GM23248 (cell line): ENCODE measurements around the gene KLHL30. TPM values are rescaled to one million over a fixed set of nuclear protein-coding genes. Genes with fewer than 3 reads are reported as not detected.

Experiments
- DNase-seq: peaks from one replicate; pipeline ENCODE4 v3.0.0-alpha.2; 2015
- H2AFZ ChIP-seq: fragments of 200-600 bp; sonication (generic); 2 replicates; pipeline ENCODE4 v1.6.1; 2016; ENCODE audit warnings: antibody characterized with exemption
- H3F3A ChIP-seq: fragments of 200-600 bp; sonication (generic); 2 replicates; pipeline ENCODE4 v1.6.1; 2016; ENCODE audit warnings: mild to moderate bottlenecking, antibody characterized with exemption, mixed run types; ENCODE audit not compliant: insufficient read depth
- H3K27ac ChIP-seq: fragments of 200-600 bp; sonication (generic); 2 replicates; pipeline ENCODE4 v1.5.1; 2016; ENCODE audit warnings: mild to moderate bottlenecking
- H3K27me3 ChIP-seq: fragments of 200-600 bp; sonication (generic); replicated peaks from 2 replicates; pipeline ENCODE4 v1.6.1; 2016; ENCODE audit warnings: mild to moderate bottlenecking; ENCODE audit not compliant: insufficient read depth
- H3K36me3 ChIP-seq: fragments of 200-600 bp; sonication (generic); 2 replicates; pipeline ENCODE4 v1.6.1; 2016; ENCODE audit warnings: low read depth, mild to moderate bottlenecking
- H3K4me1 ChIP-seq: fragments of 200-600 bp; sonication (generic); 2 replicates; pipeline ENCODE4 v1.6.1; 2016; ENCODE audit warnings: mild to moderate bottlenecking; ENCODE audit not compliant: insufficient read depth
- H3K4me2 ChIP-seq: fragments of 200-600 bp; sonication (generic); one replicate; pipeline ENCODE4 v1.6.1; 2016; ENCODE audit warnings: mild to moderate bottlenecking; ENCODE audit not compliant: unreplicated experiment
- H3K4me3 ChIP-seq: fragments of 200-600 bp; sonication (generic); 2 replicates; pipeline ENCODE4 v1.5.1; 2016; ENCODE audit warnings: mild to moderate bottlenecking
- H3K79me2 ChIP-seq: fragments of 200-600 bp; sonication (generic); 2 replicates; pipeline ENCODE4 v1.6.1; 2016; ENCODE audit warnings: mild to moderate bottlenecking; ENCODE audit not compliant: insufficient read depth
- H3K9ac ChIP-seq: fragments of 200-600 bp; sonication (generic); 2 replicates; pipeline ENCODE4 v1.6.1; 2016; ENCODE audit warnings: mild to moderate bottlenecking
- H3K9me2 ChIP-seq: fragments of 200-600 bp; sonication (generic); 2 replicates; pipeline ENCODE4 v1.6.1; 2016; ENCODE audit warnings: mixed run types, mild to moderate bottlenecking, moderate library complexity; ENCODE audit not compliant: insufficient read depth
- H3K9me3 ChIP-seq: fragments of 200-600 bp; sonication (generic); one replicate; pipeline ENCODE4 v1.6.1; 2017; ENCODE audit warnings: low read depth
- H4K20me1 ChIP-seq: fragments of 200-600 bp; sonication (generic); 2 replicates; pipeline ENCODE4 v1.6.0; 2016; ENCODE audit not compliant: insufficient read depth
- EZH2 ChIP-seq: fragments of 200-600 bp; sonication (generic); IDR thresholded peaks from 2 replicates; pipeline ENCODE4 v1.6.1; 2018; ENCODE audit warnings: antibody characterized with exemption, mild to moderate bottlenecking; ENCODE audit not compliant: insufficient read depth, poor library complexity, severe bottlenecking
- EZH2phosphoT487 ChIP-seq: fragments of 200-600 bp; sonication (generic); IDR thresholded peaks from 2 replicates; pipeline ENCODE4 v1.6.1; 2018; ENCODE audit warnings: antibody characterized with exemption, moderate library complexity, mild to moderate bottlenecking, low read depth; ENCODE audit not compliant: insufficient read depth
- WGBS, 2 experiments: methylation state at CpG; one replicate each; pipeline ENCODE4 v1.1.6; 2015 to 2017; ENCODE audit warnings: low lambda C conversion rate in 2 of 2, low coverage in 1 of 2; ENCODE audit errors: missing lambda C conversion rate in 2 of 2; 5-methylcytosine and 5-hydroxymethylcytosine counted together
- in situ Hi-C: fragments of 300-500 bp; cut with MboI; formaldehyde crosslinking; loops from 2 replicates; pipeline ENCODE4 v1.15.0; 2020
- polyA plus RNA-seq: library from polyadenylated mRNA; unstranded; fragments of >200 nt; fragmentation: Nextera tagmentation; extraction: Ambion mirVana; gene quantifications from 2 replicates; pipeline ENCODE4 v1.2.1, GENCODE V29; 2016
- total RNA-seq: library from RNA; depleted of rRNA; stranded (reverse); fragments of >200 nt; shearing (Covaris generic); gene quantifications from 2 replicates; pipeline ENCODE4 v1.2.3, GENCODE V29; 2014

KLHL30 gene
- total and polyA plus RNA-seq, 2 experiments from 2014 or later: 0.05 to 0.11 TPM

DNA sequence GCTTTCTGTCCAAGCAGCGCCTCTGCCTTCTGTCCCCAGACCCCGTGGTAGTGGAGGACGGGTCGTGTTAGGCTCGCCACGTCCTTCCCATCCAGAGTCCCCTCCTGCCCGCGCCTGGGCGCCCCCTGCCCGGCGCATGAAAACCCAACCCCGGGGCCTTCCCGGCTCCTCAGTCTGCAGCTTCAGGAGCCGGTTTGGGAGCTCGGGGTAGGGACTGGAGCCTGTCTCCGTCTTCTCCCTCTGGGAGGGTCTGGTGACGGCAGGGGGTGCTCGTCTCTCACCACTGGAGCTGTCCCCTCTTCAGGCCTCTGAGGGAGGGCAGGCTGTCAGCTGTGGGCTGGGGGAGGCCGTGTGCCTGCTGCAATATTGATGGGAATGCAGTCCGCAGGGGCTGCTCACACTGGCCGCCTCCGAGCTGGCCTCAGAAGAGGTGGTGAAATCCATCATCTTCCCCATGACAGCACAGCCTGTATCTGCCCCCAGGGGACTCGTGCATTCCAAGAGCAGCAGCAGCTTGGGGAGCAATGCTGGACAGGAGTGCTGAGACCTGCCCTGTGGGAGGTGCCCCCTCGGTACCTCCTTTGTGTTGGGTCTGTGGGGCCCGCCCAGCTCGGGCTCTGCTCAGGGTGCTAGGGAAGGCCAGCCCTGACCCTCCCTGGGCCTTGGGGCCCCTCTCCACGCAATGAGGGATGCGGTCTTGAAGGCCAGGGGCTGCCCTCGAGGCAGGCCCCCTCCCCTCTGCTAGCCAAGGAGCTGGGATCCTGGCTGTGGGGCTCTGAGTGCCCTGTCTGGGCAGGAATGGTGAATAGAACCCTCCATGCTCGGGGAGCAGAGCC is 17.8 kb upstream of the KLHL30 start:
- DNase-seq: no peak
- no peaks in the 10 kb centered on the region for H3K79me2 ChIP-seq
- H3K36me3 ChIP-seq: no peaks in the 10 kb centered on the region
- TF ChIP-seq EZH2: no peak
- TF ChIP-seq EZH2phosphoT487: no peak
- no peak overlapping the region for H3K27ac ChIP-seq
- no peak overlapping the region for H3K4me2 ChIP-seq
- no peak overlapping the region for H3K4me3 ChIP-seq
- H4K20me1 ChIP-seq: no peaks in the 10 kb centered on the region
- H2AFZ ChIP-seq: no peak overlapping the region
- H3K27me3 ChIP-seq: no peaks in the 10 kb centered on the region
- H3K9ac ChIP-seq: no peak overlapping the region
- H3F3A ChIP-seq: no peaks in the 10 kb centered on the region
- no peaks in the 10 kb centered on the region for H3K4me1 ChIP-seq
- no peaks in the 10 kb centered on the region for H3K9me3 ChIP-seq
- no peaks in the 10 kb centered on the region for H3K9me2 ChIP-seq
- 32 to 36% methylated on average over 29 to 30 of the region's 30 CpGs for WGBS, 2 experiments
- in situ Hi-C loops: no loop called here

DNA sequence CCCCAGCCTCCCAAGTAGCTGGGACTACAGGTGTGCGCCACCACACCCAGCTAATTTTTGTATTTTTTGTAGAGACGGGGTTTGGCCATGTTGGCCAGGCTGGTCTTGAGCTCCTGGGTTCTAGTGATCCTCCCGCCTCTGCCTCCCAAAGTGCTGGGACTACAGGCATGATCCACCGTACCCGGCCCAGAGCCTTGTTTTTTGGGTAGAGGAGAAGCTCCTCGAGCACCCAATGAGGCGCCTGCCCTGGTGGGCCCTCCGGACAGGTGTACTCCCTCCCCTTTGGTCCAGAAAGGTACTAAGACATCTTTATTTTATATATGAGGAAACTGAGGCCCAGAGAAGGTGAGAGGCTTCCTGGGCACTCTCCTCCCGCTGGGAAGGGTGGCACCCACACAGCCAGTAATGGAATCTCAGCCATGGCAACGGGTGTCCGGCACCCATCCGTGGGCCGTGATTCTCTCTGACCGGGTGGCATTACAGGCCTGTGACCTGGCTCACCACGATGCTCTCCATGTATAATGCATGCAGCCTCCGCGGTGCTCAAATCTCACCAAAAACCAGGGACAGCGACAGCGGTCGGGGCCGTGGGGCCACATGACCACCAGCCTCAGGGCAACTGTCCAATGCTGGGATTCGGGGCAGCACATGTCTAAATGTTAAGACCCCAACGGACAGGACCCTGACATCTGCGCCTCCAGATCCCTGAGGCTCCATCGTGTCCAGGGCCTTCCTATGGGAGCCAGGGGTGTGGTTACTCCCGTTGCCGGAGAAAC is 16.8 kb upstream of the KLHL30 start:
- Histone ChIP-seq H3K4me1 (no peaks in the 10 kb centered on the region), H4K20me1 (no peaks in the 10 kb centered on the region), H3K9me3 (no peaks in the 10 kb centered on the region), H3K4me2 (no peak overlapping the region), H3F3A (no peaks in the 10 kb centered on the region), H3K27ac (no peak overlapping the region), H3K9me2 (no peaks in the 10 kb centered on the region), H2AFZ (no peak overlapping the region), H3K79me2 (no peaks in the 10 kb centered on the region), H3K36me3 (no peaks in the 10 kb centered on the region), H3K4me3 (no peak overlapping the region), H3K27me3 (no peaks in the 10 kb centered on the region), H3K9ac (no peak overlapping the region)
- WGBS, 2 experiments: 79 to 81% methylated on average over 27 of the region's 27 CpGs
- no peak for DNase-seq
- in situ Hi-C loops: no loop called here
- TF ChIP-seq EZH2 (no peak), EZH2phosphoT487 (no peak)

- WGBS, 2 experiments: 82 to 86% methylated on average over 28 to 29 of the region's 29 CpGs
- no peaks in the 10 kb centered on the region for H3K9me3 ChIP-seq
- DNase-seq: no peak
Measured at GRCh38 chr2:238122287-238123217, 15.9 kb upstream of the KLHL30 start.

More at GRCh38 chr2:238122287-238123217, 15.9 kb upstream of the KLHL30 start:
- Histone ChIP-seq H3K4me2 (no peak overlapping the region), H3K79me2 (no peaks in the 10 kb centered on the region), H3K9ac (no peak overlapping the region), H3K4me1 (no peaks in the 10 kb centered on the region), H4K20me1 (no peaks in the 10 kb centered on the region), H3K36me3 (no peaks in the 10 kb centered on the region), H3K9me2 (no peaks in the 10 kb centered on the region), H3K27me3 (no peaks in the 10 kb centered on the region), H3K4me3 (no peak overlapping the region), H3F3A (no peaks in the 10 kb centered on the region), H2AFZ (no peak overlapping the region), H3K27ac (no peak overlapping the region)
- in situ Hi-C loops: no loop called here
- TF ChIP-seq EZH2phosphoT487 (no peak), EZH2 (no peak)
